ENCODE data around the gene ADK.
"Not testable (repeated sequence)": the region's sequence is repeated elsewhere in the genome, so short reads cannot be mapped to it uniquely, and the experiment has no call there.

ADK gene

DNA sequence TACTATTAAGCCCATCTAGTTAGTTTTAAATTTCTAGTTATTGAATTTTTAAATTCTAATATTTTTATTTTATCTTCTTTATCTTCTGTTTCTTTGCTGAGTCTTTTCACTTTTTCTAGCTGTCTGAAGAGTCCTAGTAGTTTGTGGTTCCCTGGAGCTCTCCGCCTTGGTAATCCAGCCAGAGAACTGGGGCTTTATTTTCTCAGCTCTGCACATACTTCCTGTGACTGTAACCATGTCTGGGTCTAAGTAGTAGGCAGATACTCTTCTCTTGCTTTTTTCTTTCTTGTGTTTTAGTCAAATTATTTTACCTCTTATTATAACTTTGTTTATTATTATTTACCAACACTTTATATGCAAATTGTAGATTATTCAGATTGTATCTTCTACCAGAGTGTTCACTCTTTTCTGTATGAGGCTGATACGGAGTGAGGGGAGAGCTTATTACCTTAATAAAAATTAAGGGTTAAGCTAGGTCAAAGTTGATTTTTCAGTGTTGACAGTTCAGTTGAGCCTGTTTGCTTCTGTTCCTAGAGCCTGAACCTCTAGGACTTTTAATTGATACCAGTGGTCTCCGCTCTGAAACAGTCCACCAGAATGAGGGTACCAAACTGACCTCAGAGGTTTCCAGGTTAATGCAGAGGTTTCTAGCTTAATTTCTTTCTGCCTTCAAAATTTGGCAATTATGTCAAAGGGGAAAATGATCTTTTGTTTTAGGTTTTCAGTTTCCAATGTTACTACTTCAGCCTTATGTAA, 155.4 kb downstream of the ADK start:
- no peak for DNase-seq

DNA sequence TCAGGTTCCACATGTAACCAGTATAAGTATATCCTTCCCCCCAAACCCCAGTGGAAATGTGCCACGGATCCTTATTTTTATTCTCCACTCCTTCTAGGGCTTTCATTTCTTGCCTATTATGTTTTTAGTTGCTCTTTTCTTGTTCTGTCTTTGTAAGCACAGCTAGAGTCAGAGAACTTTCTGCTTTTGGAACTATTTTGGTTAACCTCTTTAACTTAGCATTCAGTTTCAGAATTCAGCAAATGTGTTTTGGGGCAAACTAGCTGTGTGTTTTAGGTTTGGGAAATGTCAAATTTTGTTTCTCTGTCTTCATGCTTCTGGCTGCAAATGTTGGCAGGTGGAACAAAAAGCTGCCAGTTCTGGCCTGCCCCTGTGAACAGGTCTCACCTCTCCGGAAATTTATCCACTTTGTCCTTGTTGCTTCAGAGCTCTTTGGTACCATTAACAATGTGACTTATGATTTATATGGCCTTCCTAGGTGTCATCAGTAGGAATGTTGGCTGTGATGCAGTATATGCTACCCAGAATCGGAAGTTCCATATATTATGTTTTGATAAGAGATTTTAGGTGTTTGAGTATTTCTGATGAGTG, 156.1 kb downstream of the ADK start:
- no peak for DNase-seq

DNA sequence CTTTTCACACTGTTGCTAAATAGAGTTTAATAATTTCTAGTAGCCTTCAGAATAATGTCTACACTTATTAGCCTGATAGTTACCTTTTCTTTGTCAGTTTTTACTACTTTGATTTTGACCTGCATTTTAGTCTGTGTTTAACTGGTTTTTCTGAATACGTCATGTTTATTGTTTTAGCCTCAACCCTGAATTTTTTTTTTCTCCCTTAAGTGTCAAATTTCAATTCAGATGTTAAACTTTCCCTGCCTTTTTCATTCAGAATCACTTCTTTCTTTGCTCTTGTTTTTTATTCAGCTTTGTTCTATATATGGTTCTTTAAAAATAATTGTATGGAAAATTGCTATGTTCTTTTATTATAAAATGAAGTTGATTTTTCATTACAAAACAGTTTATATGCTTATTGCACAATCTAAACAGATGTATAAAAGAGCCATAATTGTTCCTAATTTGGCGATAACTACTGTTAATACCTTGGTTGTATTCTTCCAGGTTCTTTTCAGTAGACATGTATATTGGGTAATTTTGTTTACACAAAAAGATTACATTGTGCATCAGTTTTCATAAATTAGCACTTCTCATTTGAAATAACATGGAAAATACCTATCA, 159.7 kb downstream of the ADK start:
- DNase-seq, result no peak

DNA sequence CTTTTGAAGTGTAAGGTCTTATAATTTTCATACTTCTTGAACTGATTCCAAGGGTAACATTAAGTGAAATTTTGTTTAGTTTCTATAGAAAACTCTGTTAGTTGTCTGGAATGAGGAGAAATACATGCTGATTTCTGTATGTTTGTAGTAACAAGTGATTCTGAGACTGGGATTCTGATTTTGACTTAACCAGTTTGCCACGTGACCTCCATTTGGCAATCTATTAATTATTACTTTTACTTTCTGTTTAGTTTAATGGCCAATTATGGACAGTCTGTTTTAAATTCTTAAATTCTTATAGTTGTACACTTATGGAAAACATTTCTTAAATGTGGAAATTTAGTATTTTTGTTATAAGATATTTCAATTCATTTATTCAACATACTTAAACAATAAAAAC, 163.1 kb downstream of the ADK start:
- DNase-seq, result peak in 1 of 3 donors; percentile 21

DNA sequence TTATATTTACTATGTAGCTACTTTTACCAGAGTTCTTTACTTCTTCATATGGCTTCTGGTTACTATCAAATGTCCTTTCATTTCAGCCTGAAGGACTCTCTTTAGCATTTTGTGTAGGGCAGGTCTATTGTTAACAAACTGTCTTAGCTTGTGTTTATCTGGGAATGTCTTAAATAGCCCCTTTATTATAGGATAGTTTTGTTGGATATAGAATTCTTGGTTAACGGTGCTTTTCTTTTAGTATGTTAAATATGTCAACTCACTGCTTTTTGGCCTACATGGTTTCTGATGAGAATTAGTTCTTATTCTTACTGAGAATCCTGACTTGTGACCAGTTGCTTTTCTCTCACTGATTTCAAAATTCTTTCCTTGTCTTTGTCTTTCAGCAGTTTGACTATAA, 169.0 kb downstream of the ADK start:
- DNase-seq, result no peak

DNA sequence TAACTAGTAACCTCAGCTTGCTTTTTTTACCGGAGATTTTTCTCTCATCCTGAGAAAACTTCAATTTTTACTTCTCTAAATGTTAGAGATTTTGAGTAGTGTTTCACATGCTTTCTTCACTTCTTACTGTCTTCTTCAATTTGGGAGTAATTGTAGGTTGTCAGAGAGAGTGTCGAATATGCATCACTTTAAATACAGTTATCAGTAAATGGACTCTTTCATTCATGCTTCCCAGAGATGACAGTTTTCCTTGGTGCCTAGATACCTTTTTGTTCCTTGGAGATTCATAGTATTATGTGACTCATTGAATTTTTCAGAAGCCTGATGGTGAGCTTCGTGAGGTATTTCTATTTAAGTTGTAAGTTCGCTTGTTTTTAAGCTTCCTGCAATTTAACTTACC, 169.7 kb downstream of the ADK start:
- DNase-seq, result no peak

DNA sequence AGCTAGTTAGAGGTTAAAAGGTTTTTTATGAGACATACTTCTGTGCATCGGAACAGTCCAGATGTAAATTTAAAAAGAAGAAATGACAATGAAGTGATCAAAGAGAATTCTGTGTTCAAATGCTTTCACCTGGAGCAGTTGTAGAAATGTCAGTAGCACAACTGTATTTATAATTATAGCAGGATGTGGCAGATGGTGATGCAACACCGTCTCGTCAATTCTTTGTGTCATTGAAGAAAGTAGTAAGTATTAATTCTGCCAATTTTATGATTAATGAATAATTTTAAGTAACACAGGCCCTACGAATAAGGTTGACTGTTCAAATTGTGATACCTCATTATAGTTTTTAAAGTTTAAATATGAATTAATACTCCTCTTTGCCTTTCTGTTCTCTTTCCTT, 171.1 kb downstream of the ADK start:
- no peak for DNase-seq

DNA sequence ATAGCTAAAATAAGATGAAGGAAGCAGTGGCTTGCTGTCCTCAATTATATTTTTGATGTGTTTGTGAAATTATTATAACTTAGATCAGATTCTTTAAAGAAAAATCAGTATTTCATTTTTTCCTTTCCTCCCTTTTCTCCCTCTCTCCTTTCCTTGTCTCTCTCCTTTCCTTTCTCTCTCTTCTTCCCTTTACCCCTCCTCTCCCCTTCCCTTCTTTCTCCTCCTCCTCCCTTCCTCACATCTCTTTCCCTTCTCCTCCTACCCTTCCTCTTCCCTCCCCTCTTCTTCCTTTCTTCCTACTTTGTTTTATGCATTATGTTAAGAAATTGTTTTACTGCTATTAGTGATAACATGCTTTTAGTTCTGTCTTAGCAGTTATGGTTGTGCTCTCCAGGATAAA, 171.5 kb downstream of the ADK start:
- no peak for DNase-seq

DNA sequence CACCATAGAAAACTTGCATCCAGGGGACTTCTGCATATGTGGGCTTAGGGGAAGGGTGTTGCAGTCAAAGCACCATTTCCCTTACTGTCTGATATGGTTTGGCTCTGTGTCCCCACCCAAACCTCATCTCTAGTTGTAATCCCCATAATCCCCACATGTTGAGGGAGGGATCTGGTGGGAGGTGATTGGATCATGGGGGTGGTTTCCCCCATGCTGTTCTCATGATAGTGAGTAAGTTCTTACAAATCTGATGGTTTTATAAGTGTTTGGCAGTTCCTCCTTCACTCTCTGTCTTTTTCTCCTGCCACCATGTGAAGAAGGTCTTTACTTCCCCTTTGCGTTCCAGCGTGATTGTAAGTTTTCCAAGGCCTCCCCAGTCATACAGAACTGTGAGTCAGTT, 177.4 kb downstream of the ADK start:
- DNase-seq, result peak; percentile 80 to 95 (median 93)

DNA sequence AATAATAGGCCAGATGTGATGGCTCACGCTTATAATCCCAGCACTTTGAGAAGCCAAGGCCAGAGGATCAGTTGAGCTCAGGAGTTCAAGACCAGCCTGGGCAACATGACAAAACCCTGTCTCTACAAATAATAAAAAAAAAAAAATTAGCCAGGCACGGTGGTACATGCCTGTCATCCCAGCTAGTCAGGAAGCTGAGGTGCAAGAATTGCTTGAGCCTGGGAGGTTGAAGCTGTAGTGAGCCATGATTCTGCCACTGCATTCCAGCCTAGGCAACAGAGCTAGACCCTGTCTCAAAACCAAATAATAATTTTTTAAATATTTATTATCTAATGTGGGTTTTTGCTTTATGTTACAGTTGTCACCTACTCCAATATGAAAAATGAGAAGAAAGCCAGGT, 178.9 kb downstream of the ADK start:
- no peak for DNase-seq

DNA sequence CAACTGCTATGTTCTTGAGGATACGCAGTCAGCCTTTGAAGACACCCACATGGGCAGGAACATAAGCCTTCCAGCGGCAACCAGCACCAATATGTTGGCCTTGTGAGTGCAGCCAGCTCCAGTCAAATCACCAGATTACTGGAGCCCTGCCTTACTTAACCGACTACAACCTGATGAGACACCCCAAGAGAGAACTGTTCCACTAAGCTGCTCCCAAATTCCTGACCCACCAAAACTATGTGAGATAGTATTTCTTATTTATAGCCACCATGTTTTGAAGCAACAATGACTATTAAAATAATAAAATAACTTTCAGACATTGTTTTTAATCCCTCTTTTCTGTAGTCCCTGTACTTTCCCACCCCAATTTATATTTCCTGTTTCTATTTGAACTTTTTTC, 179.6 kb downstream of the ADK start:
- DNase-seq, result no peak

DNA sequence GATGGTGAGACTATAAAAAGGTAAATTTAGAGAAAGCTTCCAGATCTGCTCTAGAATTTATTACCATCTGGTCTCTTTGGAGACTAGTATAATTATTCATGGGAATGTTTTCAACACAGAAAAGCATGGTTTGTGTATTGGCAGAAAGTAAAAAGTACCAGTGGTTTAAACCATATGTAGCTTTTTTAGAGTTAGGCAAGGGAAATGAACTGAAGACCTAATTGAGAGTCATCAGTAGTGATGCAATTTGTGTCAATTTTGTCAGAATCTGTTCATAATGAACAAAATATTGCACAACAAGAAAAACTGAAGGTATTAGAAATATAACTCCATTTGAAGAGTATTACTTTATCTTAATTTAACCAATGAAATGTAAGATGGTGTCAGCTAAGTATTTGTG, 181.4 kb downstream of the ADK start:
- peak; percentile 11 to 67 (median 61) for DNase-seq

DNA sequence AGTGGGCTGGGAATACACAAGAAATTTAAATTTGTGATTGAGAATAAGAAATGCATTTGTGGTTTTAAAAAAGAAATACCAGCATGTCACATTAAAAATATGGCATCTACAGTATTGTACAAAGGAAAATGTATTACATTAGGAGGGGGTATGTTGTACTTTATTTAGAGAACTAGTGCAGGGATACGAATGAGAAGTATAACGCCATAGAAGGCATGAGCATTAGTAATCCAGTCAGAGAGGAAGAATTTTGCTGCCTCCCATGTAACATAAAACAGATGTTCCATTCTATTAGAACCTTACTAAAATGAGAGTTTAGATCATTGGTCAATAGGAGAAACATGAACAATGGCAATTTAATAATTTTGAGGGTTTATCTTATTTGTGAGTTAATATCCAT, 182.2 kb downstream of the ADK start:
- DNase-seq, result peak in 1 of 3 donors; percentile 25

DNA sequence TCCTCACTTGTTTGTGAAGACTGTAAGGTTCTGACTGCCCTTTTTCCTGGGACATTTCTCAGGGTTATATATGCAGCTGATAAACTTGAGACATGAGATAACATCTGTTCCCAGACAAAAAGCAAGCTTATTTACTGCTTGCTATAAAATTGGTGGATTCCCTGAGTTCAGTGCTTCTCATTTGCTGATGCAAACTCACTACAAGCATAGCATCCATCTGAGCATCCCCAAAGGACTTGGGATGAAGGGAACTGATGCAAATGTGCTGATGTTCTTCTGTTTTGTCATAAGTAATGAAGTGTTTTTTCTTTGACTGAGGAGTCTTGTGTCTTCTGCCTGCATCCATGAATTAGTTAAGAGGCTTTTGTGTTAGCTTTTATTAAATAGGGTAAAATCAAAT, 183.2 kb downstream of the ADK start:
- no peak for DNase-seq

DNA sequence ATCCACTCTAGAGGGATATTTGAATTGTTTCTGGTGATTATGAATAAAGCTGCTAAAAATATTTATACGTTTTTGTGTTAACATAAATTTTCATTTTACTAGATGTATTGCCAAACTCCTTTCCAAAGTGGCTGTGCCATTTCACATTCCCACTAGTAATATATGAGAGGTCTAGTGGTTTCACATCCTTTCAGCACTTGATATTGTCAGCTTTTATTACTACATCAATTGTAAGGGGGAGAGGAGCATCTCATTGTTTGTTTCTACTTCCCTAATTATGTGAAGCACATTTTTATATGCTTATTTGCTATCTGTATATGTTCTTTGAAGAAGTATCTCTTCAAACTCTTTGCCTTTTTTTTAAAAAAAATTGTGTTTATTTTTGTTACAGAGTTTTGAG, 184.5 kb downstream of the ADK start:
- DNase-seq, result peak in 2 of 3 donors; percentile 52

DNA sequence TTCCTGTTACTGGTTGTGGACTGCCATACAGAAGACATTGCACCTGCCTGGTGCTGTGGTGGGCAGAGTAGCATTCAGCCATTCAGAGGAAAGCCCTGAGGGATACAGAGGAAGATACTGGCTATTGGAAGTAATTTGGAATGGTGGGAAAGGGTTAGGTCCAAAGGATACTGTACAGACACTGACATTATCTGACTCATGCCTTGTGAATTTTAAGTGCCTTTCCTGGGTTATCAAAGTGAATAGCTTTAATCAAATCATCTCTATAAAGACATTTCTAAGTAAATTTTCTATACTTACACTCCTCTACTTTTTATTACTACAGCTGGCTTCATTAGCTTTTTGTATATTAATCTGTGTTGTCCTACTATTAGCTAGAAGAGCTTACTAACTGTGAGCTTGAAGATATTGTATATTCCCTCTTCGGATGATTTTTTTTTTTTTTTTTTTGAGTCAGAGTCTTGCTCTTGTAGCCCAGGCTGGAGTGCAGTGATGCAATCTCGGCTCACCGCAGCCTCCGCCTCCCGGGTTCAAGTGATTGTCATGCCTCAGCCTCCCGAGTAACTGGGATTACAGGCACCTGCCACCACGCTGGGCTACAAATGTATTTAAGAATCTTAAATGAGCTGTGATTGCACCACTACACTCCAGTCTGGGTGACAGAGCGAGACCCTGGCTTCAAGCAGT, 186.5 kb downstream of the ADK start:
- no peak for DNase-seq

DNA sequence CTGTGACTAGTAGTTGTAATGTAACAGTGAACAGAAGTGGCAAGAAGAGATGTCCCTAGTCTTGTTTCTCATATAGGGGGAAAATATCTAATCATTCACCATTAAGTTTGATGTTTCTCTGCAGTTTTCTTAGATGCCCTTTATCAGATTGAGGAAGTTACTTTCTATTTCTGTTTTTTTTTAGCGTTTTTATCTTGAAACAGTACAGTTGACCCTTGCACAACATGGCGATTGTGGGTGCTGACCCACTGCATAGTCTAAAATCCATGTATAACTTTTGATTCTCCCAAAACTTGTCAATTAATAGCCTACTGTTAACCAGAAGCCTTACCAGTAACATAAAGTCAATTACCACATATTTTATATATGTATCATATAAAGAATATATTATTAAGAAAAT, 192.0 kb downstream of the ADK start:
- peak in 1 of 3 donors; percentile 43 for DNase-seq

DNA sequence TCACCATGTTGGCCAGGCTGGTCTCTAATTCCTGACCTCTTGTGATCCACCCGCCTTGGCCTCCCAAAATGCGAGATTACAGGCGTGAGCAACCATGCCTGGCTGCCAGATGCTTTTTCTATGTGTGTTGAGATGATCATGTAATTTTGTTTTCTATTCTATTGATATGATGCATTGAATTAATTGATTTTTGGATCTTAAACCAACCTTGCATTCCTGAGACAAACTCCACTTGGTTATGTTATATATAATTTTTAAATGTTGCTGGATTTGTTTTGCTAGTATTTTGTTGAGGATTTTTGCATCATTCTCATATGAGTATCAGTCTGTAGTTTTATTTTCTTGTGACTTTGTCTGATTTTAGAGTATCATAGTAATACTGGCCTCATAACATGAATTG, 192.8 kb downstream of the ADK start:
- no peak for DNase-seq

DNA sequence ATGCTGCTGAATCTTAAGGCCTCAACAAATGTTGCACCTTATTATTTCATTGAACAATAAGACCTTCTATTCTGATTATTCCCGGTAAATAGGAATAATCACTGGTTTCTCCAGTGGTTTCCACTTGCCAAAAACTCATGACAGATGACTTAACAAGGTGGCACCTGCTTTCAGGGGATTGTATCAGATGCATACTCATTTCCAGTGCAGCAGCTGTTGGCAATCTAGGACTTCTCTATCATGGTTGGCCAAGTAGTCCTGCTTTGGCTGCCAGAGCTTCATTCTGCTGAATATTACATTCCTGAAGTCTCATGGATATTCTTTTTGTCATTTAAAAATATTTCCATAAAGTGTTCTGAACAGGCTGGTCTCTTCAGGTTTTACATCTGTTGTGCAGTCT, 193.3 kb downstream of the ADK start:
- no peak for DNase-seq

DNA sequence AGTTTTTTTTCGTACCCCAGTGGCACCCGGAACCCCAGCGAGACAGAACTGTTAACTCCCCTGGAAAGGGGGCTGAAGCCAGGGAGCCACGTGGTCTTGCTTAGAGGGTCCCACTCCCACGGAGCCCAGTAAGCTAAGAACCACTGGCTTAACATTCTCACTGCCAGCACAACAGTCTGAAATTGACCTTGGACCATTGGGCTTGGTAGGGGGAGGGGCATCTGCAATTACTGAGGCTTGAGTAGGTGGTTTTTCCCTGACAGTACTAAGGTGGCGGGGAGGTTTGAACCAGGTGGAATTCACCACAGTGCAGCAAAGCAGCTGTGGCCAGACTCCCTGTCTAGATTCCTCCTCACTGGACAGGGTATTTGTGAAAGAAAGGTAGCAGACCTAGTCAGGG, 196.5 kb downstream of the ADK start:
- no peak for DNase-seq

DNA sequence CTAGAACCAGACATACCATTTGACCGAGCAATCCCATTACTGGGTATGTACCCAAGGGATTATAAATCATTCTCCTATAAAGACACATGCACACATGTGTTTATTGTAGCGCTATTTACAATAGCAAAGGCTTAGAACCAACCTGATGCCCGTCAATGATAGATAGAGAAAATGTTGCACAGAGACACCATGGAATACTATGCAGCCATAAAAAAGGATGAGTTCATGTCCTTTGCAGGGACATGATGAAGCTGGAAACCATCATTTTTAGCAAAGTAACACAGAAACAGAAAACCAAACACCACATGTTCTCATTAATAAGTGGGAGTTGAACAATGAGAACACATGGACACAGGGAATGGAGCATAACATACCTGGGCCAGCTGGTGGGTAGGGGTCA, 202.0 kb downstream of the ADK start:
- DNase-seq, result not testable (repeated sequence)

DNA sequence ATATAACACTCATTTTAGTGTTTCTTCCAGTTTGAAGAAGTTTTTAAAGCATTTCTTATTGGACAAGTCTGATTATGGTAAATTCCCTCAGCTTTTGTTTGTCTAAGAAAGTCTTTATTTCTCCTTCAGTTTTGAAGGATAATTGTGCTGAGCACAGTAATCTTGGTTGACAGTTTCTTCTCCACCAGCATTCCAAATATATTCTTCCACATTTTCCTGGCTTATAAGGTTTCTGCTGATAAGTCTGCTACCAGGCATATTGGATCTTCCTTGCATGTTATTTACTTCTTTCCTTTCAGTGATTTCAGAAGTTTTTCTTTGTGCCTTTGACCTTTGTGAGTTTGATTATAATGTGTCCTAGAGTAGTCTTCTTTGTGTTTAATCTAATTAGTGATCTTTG, 210.7 kb downstream of the ADK start:
- DNase-seq, result no peak

DNA sequence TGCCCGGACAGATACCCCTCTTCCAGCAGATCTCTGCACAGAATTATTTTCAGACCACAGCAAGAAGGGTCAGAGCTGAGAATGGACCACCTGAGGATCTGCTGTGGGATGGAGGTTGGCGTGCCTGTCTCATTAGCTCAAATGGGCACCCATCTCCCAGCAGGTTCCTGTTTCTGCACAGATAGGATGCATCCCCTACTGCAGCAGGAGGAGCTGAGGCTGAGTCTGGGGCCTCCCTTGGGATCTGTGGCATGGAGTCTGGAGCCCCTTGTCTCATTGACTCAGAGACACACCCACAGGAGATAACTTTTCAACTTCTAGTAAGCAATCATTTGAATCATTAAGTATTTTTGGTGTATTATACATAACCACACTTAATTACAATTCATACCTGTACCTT, 212.7 kb downstream of the ADK start:
- DNase-seq, result no peak

DNA sequence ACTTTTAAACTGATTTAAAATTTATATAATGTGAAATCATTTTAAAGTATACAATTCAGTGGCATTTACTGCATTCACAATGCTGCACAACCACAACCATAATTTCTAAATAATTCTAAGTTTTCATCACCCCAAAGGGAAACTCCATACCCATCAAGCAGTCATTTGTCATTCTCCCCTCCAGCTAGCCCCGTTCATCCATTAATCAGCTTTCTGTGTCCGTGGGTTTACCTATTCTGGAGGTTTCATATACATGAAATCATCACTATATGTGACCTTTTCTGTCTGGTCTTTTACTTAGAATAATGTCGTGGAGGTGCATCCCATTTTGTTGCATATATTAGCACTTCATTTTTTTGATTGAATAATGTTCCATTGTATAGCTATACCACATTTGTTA, 214.1 kb downstream of the ADK start:
- peak in 1 of 3 donors; percentile 22 for DNase-seq

Measured in suppressor macrophage treated with lipopolysaccharide for 1 hour (primary cell).